IPS-18a (cell line): ENCODE measurements around the gene NR5A1.

ENCODE experiments used
- H3K27ac ChIP-seq: one replicate; pipeline ENCODE4 v1.5.1; 2013; ENCODE audit warnings: low read length
- H3K27me3 ChIP-seq: one replicate; pipeline ENCODE4 v1.6.1; 2013; ENCODE audit warnings: mild to moderate bottlenecking, low read length; ENCODE audit not compliant: control insufficient read depth, insufficient read depth
- H3K36me3 ChIP-seq: one replicate; pipeline ENCODE4 v1.6.1; 2013; ENCODE audit warnings: low read depth, low read length; ENCODE audit not compliant: control insufficient read depth
- H3K4me1 ChIP-seq: one replicate; pipeline ENCODE4 v1.6.1; 2013; ENCODE audit warnings: low read depth, low read length; ENCODE audit not compliant: control insufficient read depth
- H3K4me3 ChIP-seq: one replicate; pipeline ENCODE4 v1.5.1; 2013; ENCODE audit warnings: low read length
- H3K9ac ChIP-seq: one replicate; pipeline ENCODE4 v1.6.1; 2013; ENCODE audit warnings: mild to moderate bottlenecking, low read length, moderate library complexity
- H3K9me3 ChIP-seq: one replicate; pipeline ENCODE4 v1.6.1; 2013; ENCODE audit warnings: low read depth, low read length; ENCODE audit not compliant: control insufficient read depth

NR5A1 gene

DNA sequence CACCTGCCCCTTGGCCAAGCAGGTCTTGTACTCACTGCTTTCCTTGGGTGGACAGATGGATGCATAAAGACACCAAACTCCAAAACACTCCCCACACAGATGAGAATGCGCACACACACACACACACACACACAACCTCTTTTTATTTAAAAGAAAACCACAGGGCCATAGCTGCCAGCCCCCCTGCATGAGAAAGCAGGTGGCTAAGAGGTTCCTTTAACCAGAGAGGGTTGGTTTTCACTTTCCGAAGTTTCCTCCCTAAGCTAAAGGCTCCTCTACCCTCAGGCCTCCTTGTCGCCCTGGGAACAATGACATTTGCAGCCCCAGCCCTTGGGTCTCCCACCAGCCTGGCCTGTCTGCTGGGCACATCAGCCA is 11.1 kb downstream of the NR5A1 start:
- no peak overlapping the region for H3K9ac ChIP-seq
- peaks cover 11% of the 10 kb centered on the region for H3K27me3 ChIP-seq

GRCh38 chr9:124495126-124496074 is 11.8 kb downstream of the NR5A1 start:
- Histone ChIP-seq H3K4me1 (no peaks in the 10 kb centered on the region), H3K9ac (no peak overlapping the region), H3K9me3 (no peaks in the 10 kb centered on the region), H3K36me3 (no peaks in the 10 kb centered on the region), H3K27ac (no peak overlapping the region), H3K27me3 (peaks cover 7% of the 10 kb centered on the region), H3K4me3 (no peak overlapping the region)

More for the DNA sequence above, 11.1 kb downstream of the NR5A1 start:
- H3K4me1 ChIP-seq, result no peaks in the 10 kb centered on the region
- H3K9me3 ChIP-seq, result no peaks in the 10 kb centered on the region
- no peak overlapping the region for H3K27ac ChIP-seq
- H3K4me3 ChIP-seq, result no peak overlapping the region
- no peaks in the 10 kb centered on the region for H3K36me3 ChIP-seq

- no peaks in the 10 kb centered on the region for H3K27me3 ChIP-seq
These were observed 13.3 kb downstream of the NR5A1 start for GRCh38 chr9:124493794-124494479.

DNA sequence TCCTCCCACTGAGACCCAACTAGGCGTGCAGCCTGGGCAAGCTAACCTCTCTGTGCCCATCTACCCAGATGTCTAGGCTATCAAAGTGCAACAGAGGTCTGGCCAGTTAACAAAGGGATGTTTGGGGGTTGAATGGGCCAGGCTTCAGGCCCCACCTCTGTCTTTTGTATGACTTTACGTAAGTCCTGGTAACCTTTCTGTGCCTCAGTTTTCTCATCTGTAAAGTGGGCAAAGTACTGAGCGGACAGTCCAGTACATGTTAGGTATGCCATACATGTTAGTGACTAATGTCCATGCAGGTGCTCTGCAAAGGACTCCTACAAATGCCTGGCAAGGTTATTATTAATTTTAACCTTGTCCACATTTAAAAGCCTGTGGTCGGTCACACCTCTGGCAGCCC is 14.0 kb downstream of the NR5A1 start:
- Histone ChIP-seq H3K9ac (no peak overlapping the region), H3K36me3 (no peaks in the 10 kb centered on the region), H3K4me3 (no peak overlapping the region), H3K9me3 (no peaks in the 10 kb centered on the region), H3K4me1 (no peaks in the 10 kb centered on the region), H3K27me3 (no peaks in the 10 kb centered on the region), H3K27ac (no peak overlapping the region)

More at GRCh38 chr9:124493794-124494479, 13.3 kb downstream of the NR5A1 start:
- H3K27ac ChIP-seq, result no peak overlapping the region
- H3K4me1 ChIP-seq, result no peaks in the 10 kb centered on the region
- H3K4me3 ChIP-seq, result no peak overlapping the region
- H3K9ac ChIP-seq, result no peak overlapping the region
- H3K9me3 ChIP-seq, result no peaks in the 10 kb centered on the region
- no peaks in the 10 kb centered on the region for H3K36me3 ChIP-seq

DNA sequence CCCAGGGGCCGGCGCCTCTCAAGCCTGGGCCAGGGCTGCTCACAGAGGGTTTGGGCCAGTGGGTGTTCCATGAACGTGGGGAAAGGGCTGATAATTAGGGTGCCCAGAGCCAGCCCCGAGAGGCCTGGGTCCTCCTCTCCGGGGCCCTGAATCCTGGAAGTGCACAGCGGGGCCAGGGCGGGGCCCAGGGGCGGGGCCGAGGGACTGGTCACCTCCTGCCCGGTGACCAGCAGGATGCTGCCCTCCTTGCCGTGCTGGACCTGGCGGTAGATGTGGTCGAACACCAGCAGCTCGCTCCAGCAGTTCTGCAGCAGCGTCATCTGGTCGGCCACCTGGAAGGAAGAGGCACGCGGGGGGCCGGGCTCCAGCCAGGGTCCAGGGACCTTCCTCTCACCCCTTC is 14.4 kb downstream of the NR5A1 start:
- H3K27ac ChIP-seq, result no peak overlapping the region
- H3K27me3 ChIP-seq, result no peaks in the 10 kb centered on the region
- no peaks in the 10 kb centered on the region for H3K4me1 ChIP-seq
- no peaks in the 10 kb centered on the region for H3K9me3 ChIP-seq
- H3K36me3 ChIP-seq, result no peaks in the 10 kb centered on the region
- H3K9ac ChIP-seq, result no peak overlapping the region
- no peak overlapping the region for H3K4me3 ChIP-seq

GRCh38 chr9:124491049-124491975 is 15.9 kb downstream of the NR5A1 start:
- Histone ChIP-seq H3K36me3 (no peaks in the 10 kb centered on the region), H3K27me3 (peaks cover 5% of the 10 kb centered on the region), H3K4me1 (peaks cover 5% of the 10 kb centered on the region), H3K9me3 (no peaks in the 10 kb centered on the region), H3K4me3 (no peak overlapping the region), H3K9ac (no peak overlapping the region), H3K27ac (no peak overlapping the region)

- Histone ChIP-seq H3K27ac (no peak overlapping the region), H3K4me1 (peaks cover 5% of the 10 kb centered on the region), H3K27me3 (peaks cover 5% of the 10 kb centered on the region), H3K36me3 (no peaks in the 10 kb centered on the region), H3K9ac (no peak overlapping the region), H3K9me3 (no peaks in the 10 kb centered on the region), H3K4me3 (no peak overlapping the region)
These were observed 17.2 kb downstream of the NR5A1 start for GRCh38 chr9:124490004-124490403.

- Histone ChIP-seq H3K9me3 (no peaks in the 10 kb centered on the region), H3K36me3 (no peaks in the 10 kb centered on the region), H3K4me1 (peaks cover 5% of the 10 kb centered on the region), H3K27me3 (peaks cover 5% of the 10 kb centered on the region), H3K4me3 (no peak overlapping the region), H3K27ac (no peak overlapping the region), H3K9ac (no peak overlapping the region)
These were observed 18.0 kb downstream of the NR5A1 start for GRCh38 chr9:124489222-124489621.

DNA sequence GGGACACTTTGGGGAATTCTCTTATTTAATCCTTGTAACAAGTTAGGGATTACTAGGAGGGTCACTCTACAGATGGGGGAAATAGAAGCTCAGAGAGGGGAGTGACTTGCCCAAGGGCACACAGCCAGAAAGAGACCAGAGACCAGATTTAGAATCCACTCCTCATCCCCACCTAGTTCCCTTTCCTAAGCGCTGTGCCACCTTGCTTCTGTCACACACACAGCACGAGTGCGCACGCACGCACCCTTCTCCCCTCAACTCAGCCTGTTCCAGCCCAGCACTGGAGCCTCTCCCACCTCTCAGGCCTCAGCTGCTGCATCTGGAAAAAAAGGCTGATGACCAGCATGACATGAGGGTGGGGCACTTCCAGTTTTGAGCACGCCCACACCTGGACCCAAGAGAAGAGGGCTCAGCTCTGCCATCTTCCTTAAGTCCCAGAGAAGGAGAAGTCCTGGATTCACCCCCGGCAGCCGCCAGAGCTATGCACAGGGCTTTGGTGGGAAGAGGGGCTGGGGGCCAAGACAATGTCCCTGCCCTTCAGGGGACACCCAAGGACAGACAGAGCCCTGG is 18.5 kb downstream of the NR5A1 start:
- Histone ChIP-seq H3K9ac (no peak overlapping the region), H3K27me3 (peaks cover 5% of the 10 kb centered on the region), H3K4me3 (no peak overlapping the region)

DNA sequence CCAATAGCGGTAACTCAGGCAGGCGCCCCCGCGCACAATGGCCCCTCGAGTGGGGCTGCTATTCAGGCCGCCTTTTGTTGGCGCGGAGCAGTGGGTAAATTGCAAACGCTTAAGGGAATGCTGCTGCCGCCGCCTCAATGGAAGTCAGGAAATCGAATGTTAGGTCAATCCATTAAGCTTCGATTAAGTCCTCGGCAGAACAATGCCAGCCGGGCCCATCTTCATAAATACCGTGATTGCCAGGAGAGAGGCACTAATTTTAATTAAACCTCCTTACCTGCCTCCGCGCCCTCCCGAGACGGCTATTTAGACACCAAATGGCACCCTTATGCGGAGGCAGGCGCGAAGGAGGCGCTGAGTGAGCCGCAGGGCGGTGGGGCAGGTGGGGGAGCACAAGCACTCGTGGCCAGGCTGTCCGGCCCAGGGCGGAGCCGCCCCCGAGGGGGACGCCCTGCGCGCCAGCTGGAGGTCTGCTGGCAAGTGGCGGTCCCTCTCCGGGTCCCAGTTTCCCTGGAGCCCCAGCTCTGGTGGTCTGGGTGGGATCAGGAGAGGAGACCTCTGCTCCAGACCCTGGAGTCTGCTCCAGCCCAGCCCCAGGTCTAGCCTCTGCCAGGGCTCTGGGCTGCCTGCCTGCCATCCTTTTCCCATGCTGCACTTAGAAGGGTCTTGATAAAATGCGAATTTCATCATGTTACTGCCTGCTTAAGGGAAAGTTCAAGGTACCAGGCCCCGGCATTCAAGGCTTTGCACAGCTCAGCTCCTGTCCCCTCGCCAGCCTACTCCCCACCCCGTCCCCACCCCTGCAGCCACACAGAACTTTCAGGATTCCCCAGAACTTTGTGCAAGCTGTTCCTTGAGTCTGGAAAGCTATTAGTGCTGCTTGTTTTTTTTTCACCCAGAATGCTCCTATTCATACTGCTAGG is 19.7 kb downstream of the NR5A1 start:
- Histone ChIP-seq H3K4me1 (peaks cover 5% of the 10 kb centered on the region), H3K4me3 (no peak overlapping the region), H3K9me3 (no peaks in the 10 kb centered on the region), H3K36me3 (no peaks in the 10 kb centered on the region), H3K27ac (no peak overlapping the region), H3K27me3 (peaks cover 5% of the 10 kb centered on the region), H3K9ac (no peak overlapping the region)

More for the DNA sequence above, 18.5 kb downstream of the NR5A1 start:
- Histone ChIP-seq H3K36me3 (no peaks in the 10 kb centered on the region), H3K9me3 (no peaks in the 10 kb centered on the region), H3K27ac (no peak overlapping the region), H3K4me1 (peaks cover 5% of the 10 kb centered on the region)
